ENCODE data around the gene GALNT5.
"Not testable (repeated sequence)": the region's sequence is repeated elsewhere in the genome, so short reads cannot be mapped to it uniquely, and the experiment has no call there.

GALNT5 gene

DNA sequence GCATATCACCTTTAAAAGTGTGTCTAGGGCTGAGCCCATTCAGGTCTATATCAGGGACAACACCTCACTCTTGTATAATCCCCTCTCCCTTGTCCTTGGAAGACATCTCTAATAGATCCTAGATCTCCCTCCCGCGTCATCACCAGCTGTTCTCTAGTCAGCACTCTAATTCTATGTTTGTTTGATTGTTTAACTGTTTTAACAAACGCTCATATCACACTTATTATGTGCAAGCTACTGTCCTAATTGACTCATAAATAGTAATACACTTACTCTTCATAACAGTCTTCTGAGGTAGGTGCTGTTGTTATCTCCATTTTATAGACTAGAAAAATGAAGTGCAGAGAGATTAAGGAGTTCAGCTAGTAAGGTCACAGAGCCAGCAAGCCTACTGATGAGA lies 69.7 kb downstream of the GALNT5 start:
- no peak for DNase-seq (ENCODE audit: low spot score)

- DNase-seq (ENCODE audit: low spot score) = peak; percentile 86
Observed at GRCh38 chr2:157327621-157328500, 70.4 kb downstream of the GALNT5 start.

DNA sequence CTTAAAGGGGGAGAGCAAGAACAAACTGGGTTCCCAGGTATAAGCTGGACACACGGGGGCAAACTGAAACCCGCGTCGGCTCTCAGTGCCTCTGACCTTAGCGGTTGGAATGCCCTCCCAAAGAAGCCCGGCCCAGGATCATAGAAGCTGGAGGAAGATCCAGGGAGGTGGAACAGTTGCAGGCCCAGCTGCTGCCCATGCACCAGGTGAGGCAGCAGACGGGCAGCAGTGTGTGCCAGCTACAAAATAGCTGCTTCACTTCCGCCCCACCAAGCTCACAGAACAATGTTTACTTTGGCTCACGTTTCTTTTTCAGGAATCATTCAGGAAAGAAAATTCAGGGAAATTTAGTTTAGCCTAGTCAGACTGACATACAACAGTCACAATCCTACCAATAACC lies 72.0 kb downstream of the GALNT5 start:
- no peak for DNase-seq (ENCODE audit: low spot score)

GRCh38 chr2:157333304-157334047 lies 76.0 kb downstream of the GALNT5 start:
- no peak for DNase-seq (ENCODE audit: low spot score)

DNA sequence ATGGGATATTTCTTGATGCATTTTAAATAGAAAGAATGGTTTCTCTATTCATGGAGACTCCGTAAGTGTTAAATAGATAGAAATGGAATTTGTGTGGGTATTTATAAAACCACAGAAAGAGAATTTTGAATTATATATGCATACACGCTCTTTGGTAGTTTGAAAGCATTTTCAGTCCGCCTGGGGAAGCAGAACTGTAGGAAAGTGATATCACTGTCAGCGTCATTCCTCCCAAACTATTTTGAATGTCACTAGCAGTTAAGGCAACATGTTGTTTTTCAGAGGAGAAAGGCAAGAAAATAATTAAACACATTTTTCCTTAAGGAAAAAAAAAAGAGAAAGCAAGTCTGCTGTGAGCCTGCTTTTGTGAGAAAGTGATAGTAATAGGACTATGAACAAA lies 76.8 kb downstream of the GALNT5 start:
- no peak for DNase-seq (ENCODE audit: low spot score)

GRCh38 chr2:157334797-157335196 lies 77.3 kb downstream of the GALNT5 start:
- no peak for DNase-seq (ENCODE audit: low spot score)

GRCh38 chr2:157336137-157337010 lies 78.9 kb downstream of the GALNT5 start:
- DNase-seq (ENCODE audit: low spot score) = peak; percentile 52

DNA sequence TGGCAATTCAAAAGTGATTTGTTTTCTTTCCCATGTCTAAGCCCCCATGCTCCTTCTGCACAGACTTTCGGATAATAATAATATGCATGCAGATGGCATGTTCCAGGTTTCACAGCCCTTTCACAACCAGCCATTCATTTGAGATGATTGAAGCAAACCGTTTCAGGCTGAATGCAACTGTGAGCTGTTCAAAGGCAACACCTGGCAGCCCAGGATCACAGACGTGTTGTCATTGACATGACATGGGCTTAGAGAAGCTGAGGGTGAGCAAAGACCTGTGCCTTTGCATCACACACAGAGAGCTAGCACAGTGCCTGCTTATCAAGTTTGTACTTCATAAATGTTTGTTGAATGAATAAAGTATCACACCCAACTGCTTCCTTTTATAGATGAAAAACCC lies 80.5 kb downstream of the GALNT5 start:
- no peak for DNase-seq (ENCODE audit: low spot score)

- no peak for DNase-seq (ENCODE audit: low spot score)
Observed at GRCh38 chr2:157339965-157340655, 82.6 kb downstream of the GALNT5 start.

GRCh38 chr2:157341381-157341780 lies 83.9 kb downstream of the GALNT5 start:
- not testable (repeated sequence) for DNase-seq (ENCODE audit: low spot score)

GRCh38 chr2:157345647-157346389 lies 88.3 kb downstream of the GALNT5 start:
- no peak for DNase-seq (ENCODE audit: low spot score)

DNA sequence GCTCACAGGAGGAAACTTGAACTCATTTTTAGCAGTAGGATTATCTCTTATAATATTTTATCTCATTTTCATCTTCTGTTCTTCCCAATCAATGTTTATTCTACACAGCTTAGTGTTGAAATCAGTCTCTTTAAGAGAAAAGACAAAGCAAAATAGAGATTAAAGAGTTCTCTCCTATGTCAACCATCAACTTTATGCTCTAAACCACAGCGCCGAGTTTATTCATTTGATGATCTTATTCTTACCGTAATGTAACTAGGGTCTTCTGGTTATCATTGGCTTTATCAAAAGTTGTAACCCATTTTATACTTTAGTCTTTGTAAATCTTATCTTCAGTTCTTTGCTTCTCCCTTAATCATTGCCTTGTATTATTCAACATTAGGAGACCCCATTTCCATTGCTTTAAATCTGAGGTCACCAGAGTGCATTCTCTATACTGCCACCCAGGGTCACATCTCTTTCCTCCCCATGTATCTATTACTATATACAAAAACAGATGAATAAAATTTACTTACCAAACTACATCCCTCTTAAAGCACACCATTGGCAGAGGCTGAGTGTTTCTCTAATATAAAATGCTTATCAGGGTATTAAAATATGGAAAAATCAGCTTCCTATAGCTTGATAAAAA lies 90.9 kb downstream of the GALNT5 start:
- no peak for DNase-seq (ENCODE audit: low spot score)

DNA sequence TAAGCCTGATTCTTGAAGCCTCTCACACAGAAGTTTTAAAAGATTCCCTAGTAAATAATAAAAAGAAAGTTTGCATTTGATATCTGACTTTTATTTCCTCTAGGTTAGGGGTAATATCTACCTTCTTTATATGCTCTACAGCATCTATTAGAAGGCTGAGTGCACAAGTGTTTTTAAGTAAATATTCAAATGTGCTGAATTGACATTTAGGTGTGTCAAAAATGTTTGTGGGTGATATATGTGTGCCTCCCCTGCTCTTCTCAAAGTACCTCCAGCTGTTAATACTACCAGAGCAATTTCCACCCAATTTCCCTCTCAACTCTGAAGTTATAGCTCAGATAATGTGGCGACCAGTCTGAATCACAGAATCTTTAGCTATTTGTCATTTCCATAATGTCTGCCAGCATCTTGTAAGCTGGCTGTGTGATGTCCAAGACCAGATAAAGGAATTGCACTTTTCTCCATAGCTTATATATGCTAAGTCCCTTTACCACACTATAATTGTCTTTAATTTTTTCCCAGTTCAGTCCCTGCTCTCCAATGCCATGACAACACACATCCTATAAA lies 92.5 kb downstream of the GALNT5 start:
- no peak for DNase-seq (ENCODE audit: low spot score)

- DNase-seq (ENCODE audit: low spot score) = no peak
Observed at GRCh38 chr2:157355618-157356017, 98.1 kb downstream of the GALNT5 start.

DNA sequence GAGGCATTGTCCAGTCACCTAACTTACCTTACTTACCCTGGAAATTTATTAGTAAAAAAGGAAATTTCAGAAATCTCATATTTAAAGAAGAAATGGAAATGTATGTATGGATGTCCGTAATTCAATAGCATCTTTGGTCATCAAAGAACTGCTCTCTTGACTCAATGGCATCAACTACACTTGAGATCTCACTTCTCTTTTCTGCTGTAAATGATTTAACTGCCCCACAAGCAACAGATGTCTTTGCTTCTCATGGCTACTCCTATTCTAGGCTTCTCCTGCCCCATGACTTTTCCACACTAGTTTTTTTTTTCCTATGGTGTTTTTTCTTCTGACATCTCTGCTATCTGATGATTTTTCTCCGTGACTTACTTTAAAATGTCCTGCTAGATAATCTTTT lies 102.1 kb downstream of the GALNT5 start:
- DNase-seq (ENCODE audit: low spot score) = no peak

GRCh38 chr2:157361526-157361925 lies 104.0 kb downstream of the GALNT5 start:
- no peak for DNase-seq (ENCODE audit: low spot score)

GRCh38 chr2:157362627-157363026 lies 105.1 kb downstream of the GALNT5 start:
- no peak for DNase-seq (ENCODE audit: low spot score)

DNA sequence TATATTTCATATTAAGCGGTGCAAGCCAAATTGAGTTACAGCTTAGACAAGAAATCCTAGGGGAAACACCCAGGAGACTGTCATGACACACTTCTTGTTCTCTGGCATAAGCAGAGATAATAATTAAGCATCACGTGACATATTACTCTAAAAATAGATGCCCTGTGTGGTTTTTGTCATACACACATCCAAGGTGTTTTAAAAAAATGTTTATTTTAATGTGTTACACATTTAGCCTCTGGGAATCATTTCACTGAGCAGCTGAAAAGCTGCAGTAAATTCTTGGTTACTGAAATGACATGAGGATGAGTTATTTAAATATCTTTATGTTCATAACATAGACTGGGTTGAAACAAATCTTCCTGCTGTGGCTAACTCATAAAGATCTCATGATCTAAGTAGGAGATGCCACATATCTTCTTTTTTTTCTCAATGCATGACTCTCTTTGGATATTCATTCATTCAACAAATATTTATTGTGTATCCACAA lies 106.2 kb downstream of the GALNT5 start:
- no peak for DNase-seq (ENCODE audit: low spot score)
